Stimulated activated CD4-positive, alpha-beta T cell treated with anti-CD3 and anti-CD28 coated beads, Interleukin-4, amount 100 ng/mL, for 4 hours (primary cell): ENCODE measurements around the gene MED25.
"Not testable (repeated sequence)": the region's sequence is repeated elsewhere in the genome, so short reads cannot be mapped to it uniquely, and the experiment has no call there.

Source experiments
- DNase-seq, 2 experiments: peaks; one replicate each; pipeline ENCODE4 v3.0.0-alpha.2; 2020

MED25 gene

DNA sequence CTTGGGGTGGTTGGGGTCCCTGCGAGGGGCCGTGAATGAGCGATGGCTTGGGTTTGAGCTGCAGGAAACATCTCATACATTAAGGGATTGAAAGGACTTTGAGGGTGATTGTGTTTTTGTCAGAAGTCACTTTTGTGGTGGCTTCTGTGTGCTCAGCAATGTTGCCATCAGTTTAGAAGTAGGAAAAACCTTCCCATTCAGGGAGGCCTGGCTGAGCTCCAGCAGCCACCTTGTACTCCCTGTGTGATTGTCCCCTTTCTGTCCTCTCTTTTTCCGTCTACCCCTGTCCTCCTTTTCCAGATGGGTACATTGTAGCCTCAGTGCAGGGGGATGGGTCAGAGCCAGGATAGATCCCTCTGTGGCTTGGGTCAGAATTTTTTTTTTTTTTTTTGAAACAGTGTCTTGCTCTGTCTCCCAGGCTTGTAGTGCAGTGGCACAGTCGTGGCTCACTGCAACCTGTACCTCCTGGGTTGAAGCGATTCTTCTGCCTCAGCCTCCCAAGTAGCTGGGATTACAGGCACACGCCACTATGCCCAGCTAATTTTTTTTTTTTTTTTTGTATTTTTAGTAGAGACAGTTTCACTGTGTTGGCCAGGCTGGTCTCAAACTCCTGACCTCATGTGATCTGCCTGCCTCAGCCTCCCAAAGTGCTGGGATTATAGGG, 1.5 kb downstream of the MED25 start:
- not testable (repeated sequence) for DNase-seq

DNA sequence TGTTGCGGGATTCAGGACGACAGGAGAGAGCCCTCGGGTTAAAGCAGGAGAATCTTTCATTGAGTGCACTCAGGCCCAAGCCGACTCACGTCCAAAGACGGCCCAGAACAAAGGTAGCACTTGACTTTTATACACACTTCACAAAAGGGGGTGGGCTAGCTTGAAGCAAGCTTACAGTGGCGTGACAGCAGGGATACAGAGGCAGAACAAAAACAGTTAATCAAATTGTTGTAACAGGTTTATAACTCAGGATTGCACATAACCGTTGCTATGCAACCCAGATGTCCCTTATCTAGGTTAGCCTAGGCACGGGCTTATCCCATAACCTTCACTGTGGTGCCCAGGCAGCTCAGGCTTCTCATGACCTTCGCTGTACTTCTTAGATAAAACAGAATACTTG, 2.0 kb downstream of the MED25 start:
- no peak for DNase-seq

- no peak for DNase-seq
These were observed 5.4 kb downstream of the MED25 start for GRCh38 chr19:49823472-49823871.

DNA sequence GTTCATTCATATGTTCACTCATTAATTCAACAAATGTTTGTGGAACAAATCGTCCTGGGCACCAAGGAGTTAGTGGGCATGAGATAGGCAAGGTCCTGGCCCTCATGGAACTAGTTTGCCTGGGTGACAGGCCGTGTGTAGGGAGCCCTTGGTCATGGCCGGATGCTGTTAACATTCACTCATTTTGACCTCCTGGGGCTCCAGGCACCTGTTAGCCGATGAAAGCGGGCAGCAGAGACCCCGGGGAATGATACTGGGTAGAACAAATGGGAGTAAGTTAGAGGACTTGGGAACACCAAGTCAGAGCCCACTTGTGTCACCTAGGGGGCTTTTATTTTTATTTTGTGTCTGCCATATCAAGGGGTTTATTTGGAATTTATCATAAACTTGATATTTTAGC, 6.6 kb downstream of the MED25 start:
- no peak for DNase-seq

DNA sequence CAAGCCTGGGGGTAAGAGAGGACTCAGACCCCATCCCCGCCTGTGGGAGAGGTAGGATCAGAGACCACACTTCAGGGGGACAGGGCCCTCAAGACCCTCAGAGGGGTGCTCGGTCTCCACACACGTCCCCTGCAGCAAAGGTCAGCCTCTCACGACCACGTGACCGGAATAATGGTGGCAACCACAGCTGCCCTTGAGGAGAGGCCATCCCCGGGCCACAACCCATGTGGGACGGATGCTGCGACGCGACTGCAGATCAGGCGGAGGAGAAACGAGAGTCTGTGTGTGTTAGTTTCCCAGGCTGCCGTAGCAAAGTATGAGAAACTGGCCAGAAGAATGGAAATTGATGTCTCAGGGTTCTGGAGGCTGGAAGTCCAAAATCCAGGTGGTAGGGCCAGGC, 8.9 kb downstream of the MED25 start:
- DNase-seq = no peak

GRCh38 chr19:49829200-49829599, 11.1 kb downstream of the MED25 start:
- no peak for DNase-seq

- DNase-seq = no peak
These were observed 11.6 kb downstream of the MED25 start for GRCh38 chr19:49829721-49830120.

DNA sequence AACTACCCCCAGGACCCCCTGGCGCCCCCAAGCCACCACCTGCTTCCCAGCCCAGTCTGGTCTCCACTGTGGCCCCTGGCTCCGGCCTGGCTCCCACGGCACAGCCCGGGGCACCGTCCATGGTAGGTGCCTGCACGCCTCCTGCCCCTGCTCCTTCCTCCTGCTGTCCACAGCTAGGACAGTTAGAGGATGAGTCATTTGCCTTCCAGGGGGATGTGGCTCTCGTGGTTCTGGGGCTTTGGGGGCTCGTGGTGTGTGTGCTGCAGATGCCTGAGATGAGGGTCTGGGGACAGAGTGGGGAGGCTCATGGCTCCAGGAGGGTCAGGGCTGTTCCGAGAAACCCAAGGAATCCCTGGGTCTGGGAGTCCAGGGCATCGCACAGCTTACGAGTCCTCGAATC, 12.7 kb downstream of the MED25 start:
- DNase-seq = no peak

GRCh38 chr19:49831592-49831991, 13.5 kb downstream of the MED25 start:
- DNase-seq = no peak

GRCh38 chr19:49832556-49832955, 14.5 kb downstream of the MED25 start:
- no peak for DNase-seq

DNA sequence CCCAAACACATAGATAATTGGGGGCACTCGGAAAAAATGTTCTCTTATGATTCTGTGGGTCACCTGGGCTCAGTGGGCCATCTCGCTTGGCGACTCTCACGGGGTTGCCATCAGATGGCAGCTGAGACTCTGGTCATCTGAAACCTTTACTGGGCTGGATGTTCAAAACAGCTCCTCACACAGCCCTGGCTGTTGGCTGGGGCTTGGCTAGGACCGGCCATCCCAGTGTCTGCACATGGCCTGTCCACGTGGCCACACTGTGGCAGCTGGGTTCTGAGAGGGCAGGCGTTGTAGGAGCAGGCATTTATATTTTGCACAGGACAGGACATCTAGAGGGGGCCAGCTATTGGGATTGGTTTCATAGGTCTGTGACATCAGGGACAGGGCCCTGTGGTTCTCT, 15.5 kb downstream of the MED25 start:
- no peak for DNase-seq

DNA sequence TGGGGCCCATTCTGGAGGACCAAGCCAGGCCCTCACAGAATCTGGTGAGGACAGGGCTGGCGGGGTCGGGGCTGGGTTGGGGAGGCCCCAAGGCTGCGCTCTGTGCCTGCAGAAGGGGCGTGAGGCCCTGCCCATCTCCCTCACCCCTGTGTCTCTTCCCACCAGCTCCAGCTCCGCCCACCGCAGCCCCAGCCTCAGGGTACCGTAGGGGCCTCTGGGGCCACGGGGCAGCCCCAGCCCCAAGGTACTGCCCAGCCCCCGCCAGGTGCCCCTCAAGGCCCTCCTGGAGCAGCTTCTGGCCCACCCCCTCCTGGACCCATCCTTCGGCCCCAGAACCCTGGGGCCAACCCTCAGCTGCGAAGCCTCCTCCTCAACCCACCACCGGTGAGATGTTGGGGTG, 17.5 kb downstream of the MED25 start:
- DNase-seq = no peak

DNA sequence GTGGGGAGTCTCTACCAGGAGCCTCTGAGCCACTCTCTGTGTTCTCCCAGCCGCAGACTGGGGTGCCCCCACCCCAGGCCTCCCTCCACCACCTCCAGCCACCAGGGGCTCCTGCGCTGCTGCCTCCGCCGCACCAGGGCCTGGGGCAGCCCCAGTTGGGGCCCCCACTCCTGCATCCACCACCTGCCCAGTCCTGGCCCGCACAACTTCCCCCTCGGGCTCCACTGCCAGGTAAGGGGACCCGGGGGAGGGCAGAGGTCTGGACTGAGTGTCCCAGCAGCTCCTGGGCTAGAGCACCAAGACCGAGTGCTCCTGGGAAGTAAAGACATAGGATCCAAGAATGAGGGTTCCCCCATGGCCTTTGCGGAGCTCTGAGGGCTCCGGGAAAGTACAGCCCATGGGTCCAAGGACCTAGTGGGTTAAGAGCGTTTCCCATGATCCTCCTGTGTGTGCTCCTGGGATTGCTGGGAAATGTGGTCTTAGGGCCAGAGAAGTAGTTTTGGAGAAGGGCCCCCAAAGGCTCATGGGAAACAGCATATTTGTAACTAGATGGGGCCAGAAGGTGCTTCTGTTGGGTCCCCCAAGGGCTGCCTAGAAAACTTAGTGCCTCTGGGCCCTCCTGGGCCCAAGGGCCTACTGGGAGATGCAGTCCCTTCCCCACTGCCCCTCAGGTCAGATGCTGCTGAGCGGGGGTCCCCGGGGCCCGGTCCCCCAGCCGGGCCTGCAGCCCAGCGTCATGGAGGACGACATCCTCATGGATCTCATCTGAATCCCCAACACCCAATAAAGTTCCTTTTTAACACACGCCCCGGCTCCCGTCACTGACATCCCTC, 18.3 kb downstream of the MED25 start:
- no peak for DNase-seq

GRCh38 chr19:49837009-49837310, 18.9 kb downstream of the MED25 start:
- DNase-seq = no peak

- DNase-seq = no peak
These were observed 19.3 kb downstream of the MED25 start for GRCh38 chr19:49837425-49837824.

DNA sequence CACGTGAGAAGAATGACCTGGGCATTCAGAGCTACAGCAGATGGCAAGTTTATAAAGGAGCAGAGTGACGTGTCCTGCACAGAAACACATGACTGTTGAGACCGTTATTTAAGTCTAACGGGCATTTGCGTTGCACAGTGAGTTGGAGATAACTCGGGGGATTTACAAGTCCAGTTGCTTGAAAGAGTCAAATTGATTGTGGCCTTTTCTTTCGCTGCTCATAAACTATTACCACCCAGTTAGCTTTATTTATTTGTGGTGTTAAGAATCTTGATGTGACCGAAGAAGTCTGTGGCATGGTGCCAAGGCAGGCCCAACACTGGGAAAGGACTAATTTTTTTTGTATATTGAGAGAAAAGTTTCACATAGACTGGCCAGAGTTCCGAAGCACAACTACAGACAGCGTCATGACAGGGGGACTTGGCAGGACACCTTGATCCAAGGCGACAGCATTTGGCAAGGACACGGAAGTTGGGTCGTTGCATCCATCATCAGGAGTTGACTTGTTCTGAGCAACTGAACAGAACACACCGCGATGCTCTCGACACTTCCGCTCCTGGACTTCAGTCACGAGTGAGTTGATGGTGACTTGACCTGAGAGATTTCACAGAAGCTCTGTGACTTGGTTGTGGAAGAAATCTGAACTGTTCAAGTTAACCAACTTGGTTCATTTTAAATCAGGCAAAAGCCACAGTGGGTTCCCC, 20.9 kb downstream of the MED25 start:
- no peak for DNase-seq

DNA sequence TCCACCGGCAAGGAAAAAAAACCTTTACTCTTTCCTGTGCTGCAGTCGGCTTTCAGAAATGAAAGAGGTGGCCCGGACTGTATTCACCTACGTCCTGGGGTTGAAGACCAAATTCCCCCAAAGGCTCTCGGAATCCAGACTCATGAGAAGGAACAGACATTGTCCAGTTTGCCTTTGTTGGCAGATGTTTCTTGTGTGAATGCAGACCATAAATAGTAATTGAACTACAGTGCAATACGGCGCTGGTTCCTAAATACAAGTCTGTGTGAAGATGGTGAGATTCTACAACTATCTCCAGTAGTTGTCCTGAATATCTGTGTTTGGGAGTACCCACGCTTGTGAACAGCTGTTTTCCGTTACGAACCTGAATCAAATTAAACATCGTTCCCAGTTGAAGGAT, 21.6 kb downstream of the MED25 start:
- DNase-seq = no peak

DNA sequence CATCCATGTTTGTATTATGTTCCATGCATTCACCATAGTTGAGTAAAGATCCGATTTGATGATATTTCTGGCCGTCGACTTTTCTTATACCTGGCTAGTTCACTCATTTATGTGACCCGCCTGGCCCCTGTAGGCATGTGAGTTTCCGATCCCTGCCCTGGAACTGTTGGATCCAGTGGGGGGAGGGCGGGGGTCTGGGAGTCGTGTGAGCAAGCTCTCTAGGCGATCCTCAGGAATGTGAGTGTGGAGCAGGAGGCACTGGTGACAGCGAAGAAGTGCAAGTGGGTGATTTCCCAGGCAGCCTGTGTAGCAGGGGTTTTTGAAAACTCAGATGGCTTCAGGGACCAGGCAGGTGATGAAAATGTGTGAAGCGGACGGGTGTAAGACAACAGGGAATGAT, 22.2 kb downstream of the MED25 start:
- no peak for DNase-seq

DNA sequence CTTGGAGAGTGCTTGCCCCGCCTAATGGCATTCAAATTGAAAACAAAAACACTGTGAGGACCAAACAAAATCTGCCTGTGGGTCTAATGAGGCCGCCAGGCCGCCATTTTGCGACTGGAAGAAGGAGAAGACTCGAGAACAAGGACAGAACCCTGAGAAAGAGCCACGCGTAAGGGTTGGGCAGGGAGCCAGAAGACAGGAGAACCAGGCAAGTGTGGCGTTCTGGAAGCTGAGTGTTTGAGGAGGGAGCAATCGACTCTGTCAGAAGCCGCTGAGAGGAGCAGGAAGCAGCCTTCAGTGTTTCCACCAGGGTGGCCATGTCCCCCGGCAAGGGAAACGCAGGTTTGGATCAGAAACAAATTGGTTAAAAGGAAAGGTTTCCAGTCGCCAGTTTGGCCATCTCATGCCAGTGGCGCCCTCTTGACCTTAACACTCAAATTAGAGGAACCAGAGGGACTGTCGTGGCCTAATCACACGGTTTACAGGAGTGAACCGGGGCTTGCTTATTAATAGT, 22.7 kb downstream of the MED25 start:
- DNase-seq = no peak

DNA sequence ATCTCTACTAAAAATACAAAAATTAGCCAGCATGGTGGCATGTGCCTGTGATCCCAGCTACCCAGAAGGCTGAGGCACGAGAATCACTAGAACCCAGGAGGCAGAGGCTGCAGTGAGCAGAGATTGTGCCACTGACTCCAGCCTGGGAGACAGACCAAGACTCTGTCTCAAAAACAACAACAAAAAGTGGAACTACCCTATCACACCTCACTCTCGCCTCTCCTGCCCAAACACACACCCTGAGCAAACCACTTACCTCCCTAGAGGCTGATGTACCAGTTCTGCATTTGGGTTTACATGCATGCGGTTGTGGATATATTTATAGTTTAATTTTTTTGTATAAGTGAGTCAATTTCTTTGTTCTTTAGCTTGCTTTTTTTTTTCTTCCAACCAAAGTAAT, 25.2 kb downstream of the MED25 start:
- no peak for DNase-seq

- no peak for DNase-seq
These were observed 26.3 kb downstream of the MED25 start for GRCh38 chr19:49844138-49845095.

- DNase-seq = no peak
These were observed 27.3 kb downstream of the MED25 start for GRCh38 chr19:49845414-49845813.

DNA sequence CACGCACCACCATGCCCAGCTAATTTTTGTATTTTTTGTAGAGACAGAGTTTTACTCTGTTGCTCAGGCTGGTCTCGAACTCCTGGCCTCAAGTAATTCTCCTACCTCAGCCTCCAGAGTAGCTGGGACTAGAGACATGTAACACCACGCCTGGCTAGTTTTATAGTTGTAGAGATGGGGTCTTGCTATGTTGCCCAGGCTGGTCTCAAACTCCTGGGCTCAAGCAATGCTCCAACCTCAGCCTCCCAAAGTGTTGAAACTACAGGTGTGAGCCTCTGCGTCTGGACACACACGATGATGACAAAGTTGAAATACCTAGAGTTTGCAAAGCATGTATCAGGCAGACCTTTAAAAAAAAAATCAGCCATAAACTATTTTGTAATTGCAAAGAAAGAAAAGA, 28.3 kb downstream of the MED25 start:
- no peak for DNase-seq
